Measurements from ENCODE around the gene MRPS6.

GRCh38 chr21:34123609-34124008 lies 50.2 kb downstream of the MRPS6 start:
- TF ChIP-seq POLR2AphosphoS5 (IDR thresholded peaks at IDR 0.05; ENCODE audit: low read depth) = no peak
- no peak for TF ChIP-seq CTCF (IDR thresholded peaks at IDR 0.05; ENCODE audit: insufficient read depth, low read length)
- TF ChIP-seq REST (IDR thresholded peaks at IDR 0.05; ENCODE audit: insufficient replicate concordance, low read depth) = no peak
- TF ChIP-seq SPI1 (IDR thresholded peaks at IDR 0.05; ENCODE audit: borderline replicate concordance, low read depth) = no peak
- no peak for TF ChIP-seq GABPA (IDR thresholded peaks at IDR 0.05; ENCODE audit: low read depth)
